ENCODE results near the gene CCL1. TPM values are rescaled to one million over a fixed set of nuclear protein-coding genes. Genes with fewer than 3 reads are reported as not detected.

Gene CCL1
- total RNA-seq, 1 experiment from 2014 or later, result not detected

- POLR2A ChIA-PET (ENCODE audit: unreplicated experiment), result no interaction called here
- BruUV-seq (replicated peaks), result no TSS peak
- H3K4me3 ChIP-seq, result no peak overlapping the region
Observed at GRCh38 chr17:34366010-34366409, 3.0 kb upstream of the CCL1 start.

DNA sequence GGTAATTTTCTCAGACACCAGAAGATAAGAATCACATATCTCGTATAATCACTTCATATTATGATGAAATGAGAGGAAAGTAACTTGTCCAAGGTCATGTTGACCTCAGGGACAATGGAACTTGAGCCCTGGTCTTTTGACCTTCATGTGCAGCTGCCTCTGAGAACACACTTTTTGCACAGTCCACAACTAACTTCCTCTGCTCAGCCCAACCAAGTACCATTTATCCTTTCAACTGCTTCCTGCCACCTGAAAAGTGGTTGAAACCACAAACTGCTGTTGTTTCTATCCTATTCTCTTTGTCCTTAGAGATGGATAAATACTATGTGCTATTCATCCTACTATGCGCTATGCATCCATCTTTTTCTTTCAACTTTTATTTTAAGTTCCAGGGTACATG, 2.3 kb upstream of the CCL1 start:
- Histone ChIP-seq H3K36me3 (ENCODE audit: low read depth) (no peaks in the 10 kb centered on the region), H3K4me2 (no peak overlapping the region), H3K27ac (no peak overlapping the region), H4K20me1 (ENCODE audit: insufficient read depth) (no peaks in the 10 kb centered on the region), H3K4me1 (replicated peaks; ENCODE audit: insufficient read depth) (no peaks in the 10 kb centered on the region), H3K27me3 (ENCODE audit: insufficient read depth, low read depth) (peaks cover 15% of the 10 kb centered on the region), H3K9me3 (ENCODE audit: insufficient read depth, low read depth) (no peaks in the 10 kb centered on the region), H3K79me2 (ENCODE audit: low read depth) (no peaks in the 10 kb centered on the region), H3K9me2 (ENCODE audit: insufficient read depth) (no peaks in the 10 kb centered on the region), H3F3A (ENCODE audit: insufficient read depth, low read depth) (no peaks in the 10 kb centered on the region), H2AFZ (no peak overlapping the region), H3K4me3 (no peak overlapping the region)
- ChIA-PET POLR2A (ENCODE audit: unreplicated experiment) (no interaction called here), CTCF (no interaction called here)
- intact Hi-C loops (cut with micrococcal nuclease; ENCODE audit: unreplicated experiment), result no loop called here
- BruUV-seq (replicated peaks), result no TSS peak
- no peak for DNase-seq
- no peak for TF ChIP-seq CTCF (conservative IDR thresholded peaks at IDR 0.05)
- no peak for TF ChIP-seq EZH2 (IDR thresholded peaks at IDR 0.05; ENCODE audit: low read depth)

More at GRCh38 chr17:34366010-34366409, 3.0 kb upstream of the CCL1 start:
- Histone ChIP-seq H3F3A (ENCODE audit: insufficient read depth, low read depth) (no peaks in the 10 kb centered on the region), H3K4me2 (no peak overlapping the region), H3K27ac (no peak overlapping the region), H3K9me2 (ENCODE audit: insufficient read depth) (no peaks in the 10 kb centered on the region), H4K20me1 (ENCODE audit: insufficient read depth) (no peaks in the 10 kb centered on the region), H3K36me3 (ENCODE audit: low read depth) (no peaks in the 10 kb centered on the region), H3K4me1 (replicated peaks; ENCODE audit: insufficient read depth) (no peaks in the 10 kb centered on the region), H3K79me2 (ENCODE audit: low read depth) (no peaks in the 10 kb centered on the region), H3K9me3 (ENCODE audit: insufficient read depth, low read depth) (no peaks in the 10 kb centered on the region), H3K27me3 (ENCODE audit: insufficient read depth, low read depth) (peaks cover 15% of the 10 kb centered on the region), H2AFZ (no peak overlapping the region)
- CTCF ChIA-PET, result no interaction called here
- intact Hi-C loops (cut with micrococcal nuclease; ENCODE audit: unreplicated experiment), result no loop called here
- TF ChIP-seq CTCF (conservative IDR thresholded peaks at IDR 0.05) (no peak), EZH2 (IDR thresholded peaks at IDR 0.05; ENCODE audit: low read depth) (no peak)
- no peak for DNase-seq

DNA sequence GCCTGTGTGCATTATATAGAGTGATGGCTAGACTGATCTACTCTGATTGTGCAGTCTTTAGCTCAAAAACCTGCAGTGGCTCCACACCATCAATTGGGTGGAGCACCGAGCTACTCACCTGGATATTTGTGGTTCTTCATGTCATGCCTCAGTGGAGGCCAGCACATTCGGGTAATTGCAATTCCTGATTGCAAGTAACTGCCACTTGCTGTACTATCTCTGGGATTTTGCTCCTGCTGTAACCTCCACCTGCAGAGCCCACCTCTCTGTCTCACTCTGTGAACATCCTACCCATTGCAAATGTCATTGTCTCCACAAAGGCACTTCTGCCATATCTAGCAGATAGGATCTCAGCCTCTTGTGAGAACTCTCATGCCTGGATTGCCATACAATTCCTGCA, 1.7 kb upstream of the CCL1 start:
- DNase-seq, result no peak
- CTCF ChIA-PET, result no interaction called here
- H3K27ac ChIP-seq, result no peak overlapping the region
- H3K4me1 ChIP-seq (replicated peaks; ENCODE audit: insufficient read depth), result no peaks in the 10 kb centered on the region
- intact Hi-C loops (cut with micrococcal nuclease; ENCODE audit: unreplicated experiment), result no loop called here
- TF ChIP-seq EZH2 (IDR thresholded peaks at IDR 0.05; ENCODE audit: low read depth) (no peak), CTCF (conservative IDR thresholded peaks at IDR 0.05) (no peak)
- H3K9me2 ChIP-seq (ENCODE audit: insufficient read depth), result no peaks in the 10 kb centered on the region
- no peaks in the 10 kb centered on the region for H3K36me3 ChIP-seq (ENCODE audit: low read depth)
- H2AFZ ChIP-seq, result no peak overlapping the region
- POLR2A ChIA-PET (ENCODE audit: unreplicated experiment), result no interaction called here
- H3K9me3 ChIP-seq (ENCODE audit: insufficient read depth, low read depth), result no peaks in the 10 kb centered on the region
- no peaks in the 10 kb centered on the region for H3F3A ChIP-seq (ENCODE audit: insufficient read depth, low read depth)
- H3K4me2 ChIP-seq, result no peak overlapping the region
- no TSS peak for BruUV-seq (replicated peaks)
- H3K27me3 ChIP-seq (ENCODE audit: insufficient read depth, low read depth), result peaks cover 15% of the 10 kb centered on the region
- no peak overlapping the region for H3K4me3 ChIP-seq
- no peaks in the 10 kb centered on the region for H3K79me2 ChIP-seq (ENCODE audit: low read depth)
- no peaks in the 10 kb centered on the region for H4K20me1 ChIP-seq (ENCODE audit: insufficient read depth)
